Kidney (tissue), 14 donors: Measurements from ENCODE around the gene COL28A1. TPM values are rescaled to one million over a fixed set of nuclear protein-coding genes. Genes with fewer than 3 reads are reported as not detected.

Experiments
- DNase-seq, 5 donors: peaks; one replicate each; pipeline ENCODE4 v3.0.0-alpha.2; 2013 to 2020
- FAIRE-seq: peaks from 2 replicates; lab custom pipeline; 2012; peaks lifted over from hg19 to GRCh38; lab: Jason Lieb, UNC
- H3K27ac ChIP-seq, 2 donors: one replicate each; pipeline ENCODE4 v1.7.0; 2013; ENCODE audit warnings: low read depth in 2 of 2, low read length in 2 of 2, inconsistent platforms in 1 of 2
- H3K27me3 ChIP-seq: one replicate; pipeline ENCODE4 v1.7.1; 2013; ENCODE audit warnings: low read length, inconsistent platforms; ENCODE audit not compliant: control insufficient read depth, insufficient read depth
- H3K36me3 ChIP-seq, 3 donors: one replicate each; pipeline versions ENCODE4 v1.7.0 to v1.7.1; 2013; ENCODE audit warnings: low read length in 3 of 3, control low read depth in 1 of 3, inconsistent platforms in 1 of 3; ENCODE audit not compliant: insufficient read depth in 3 of 3, control insufficient read depth in 2 of 3
- H3K4me1 ChIP-seq, 3 donors: one replicate each; pipeline versions ENCODE4 v1.7.0 to v1.7.1; 2013; ENCODE audit warnings: low read length in 3 of 3, inconsistent platforms in 1 of 3, low read depth in 1 of 3; ENCODE audit not compliant: control insufficient read depth in 2 of 3, insufficient read depth in 2 of 3
- H3K4me3 ChIP-seq, 3 donors: one replicate each; pipeline versions ENCODE4 v1.7.0 to v1.8.1; 2013; ENCODE audit warnings: low read length in 3 of 3, control low read depth in 1 of 3, inconsistent platforms in 1 of 3
- H3K9ac ChIP-seq, 3 donors: one replicate each; pipeline versions ENCODE4 v1.7.0 to v1.7.1; 2013; ENCODE audit warnings: low read length in 3 of 3, control low read depth in 1 of 3, inconsistent platforms in 1 of 3
- H3K9me3 ChIP-seq, 3 donors: one replicate each; pipeline versions ENCODE4 v1.7.0 to v1.7.1; 2013; ENCODE audit warnings: low read length in 3 of 3, control low read depth in 1 of 3, inconsistent platforms in 1 of 3; ENCODE audit not compliant: control insufficient read depth in 2 of 3, insufficient read depth in 1 of 3
- CTCF ChIP-seq: IDR thresholded peaks from 3 replicates; pipeline ENCODE4 v1.5.1; 2012; ENCODE audit warnings: mild to moderate bottlenecking, moderate library complexity, borderline replicate concordance; ENCODE audit not compliant: insufficient read depth; ENCODE audit errors: extremely low read depth
- intact Hi-C: fragments of 100-400 bp; cut with DNase I; formaldehyde crosslinking; loops from one replicate; pipeline ENCODE4 v1.11.1; 2022
- polyA plus RNA-seq: library from polyadenylated mRNA; stranded (reverse); fragments of 350-450 nt; fragmentation: Illumina TruSeq; extraction: RNeasy Lipid Tissue Mini Kit (QIAGEN cat#74804); gene quantifications from one replicate; pipeline ENCODE4 v1.2.3, GENCODE V29; 2014; ENCODE audit warnings: low read depth, low replicate concordance; ENCODE audit not compliant: insufficient read depth
- total RNA-seq: library from RNA; stranded (reverse); fragmentation: NEBNext Ultra II Directional; extraction: Animal tissue kit (Norgen Biotek cat#: 25700); gene quantifications from one replicate; pipeline ENCODE4 v1.2.1, GENCODE V29; 2021
- donor health status: control.
- donor health status: control.
- donor health status: control.
- donor health status: control.
- donor health status: control.
- donor health status: DM: yes; HTN: yes; CAD: no.
- donor health status: Normal renal cell carcinoma (clear cell type).

Gene COL28A1
- total and polyA plus RNA-seq, 2 donors from 2014 or later, result 2.7 to 5.8 TPM

GRCh38 chr7:7331523-7331922, 204.2 kb downstream of the COL28A1 start:
- no peak for FAIRE-seq
- H3K9ac ChIP-seq, result no peak overlapping the region
- no peaks in the 10 kb centered on the region for H3K27me3 ChIP-seq
- no peak for DNase-seq
- H3K4me1 ChIP-seq, result no peaks in the 10 kb centered on the region
- no peak overlapping the region for H3K27ac ChIP-seq
- TF ChIP-seq CTCF, result no peak
- no peak overlapping the region for H3K4me3 ChIP-seq
- no peaks in the 10 kb centered on the region for H3K9me3 ChIP-seq
- H3K36me3 ChIP-seq, result no peaks in the 10 kb centered on the region
- intact Hi-C loops, result no loop called here

- intact Hi-C loops, result no loop called here
- no peaks in the 10 kb centered on the region for H3K9me3 ChIP-seq
- no peak overlapping the region for H3K4me3 ChIP-seq
- no peak overlapping the region for H3K9ac ChIP-seq
- H3K27ac ChIP-seq, result no peak overlapping the region
- TF ChIP-seq CTCF, result no peak
- H3K4me1 ChIP-seq, result no peaks in the 10 kb centered on the region
- H3K36me3 ChIP-seq, result no peaks in the 10 kb centered on the region
- DNase-seq (no peak), FAIRE-seq (no peak)
- H3K27me3 ChIP-seq, result no peaks in the 10 kb centered on the region
Measured at GRCh38 chr7:7330997-7331396, 204.7 kb downstream of the COL28A1 start.

- DNase-seq (no peak), FAIRE-seq (no peak)
- intact Hi-C loops, result no loop called here
- Histone ChIP-seq H3K4me3 (no peak overlapping the region), H3K9me3 (no peaks in the 10 kb centered on the region), H3K4me1 (no peaks in the 10 kb centered on the region), H3K9ac (no peak overlapping the region), H3K36me3 (no peaks in the 10 kb centered on the region), H3K27ac (no peak overlapping the region), H3K27me3 (no peaks in the 10 kb centered on the region)
- no peak for TF ChIP-seq CTCF
Measured at GRCh38 chr7:7329326-7329725, 206.3 kb downstream of the COL28A1 start.

GRCh38 chr7:7327423-7327822, 208.2 kb downstream of the COL28A1 start:
- H3K4me1 ChIP-seq, result peaks cover 0 to 5% (median 0%) of the 10 kb centered on the region in 3 donors
- intact Hi-C loops, result no loop called here
- no peaks in the 10 kb centered on the region for H3K27me3 ChIP-seq
- TF ChIP-seq CTCF, result no peak
- no peak for DNase-seq
- no peak overlapping the region for H3K9ac ChIP-seq
- H3K4me3 ChIP-seq, result no peak overlapping the region
- no peaks in the 10 kb centered on the region for H3K9me3 ChIP-seq
- no peak overlapping the region for H3K27ac ChIP-seq
- no peaks in the 10 kb centered on the region for H3K36me3 ChIP-seq
- no peak for FAIRE-seq
